ENCODE measurements around the gene HDGFL1.

- no peak for TF ChIP-seq ZNF777 (tag by site-specific recombination; IDR thresholded peaks at IDR 0.05; ENCODE audit: borderline replicate concordance)
- no peak for TF ChIP-seq CTCF (tag by site-specific recombination; IDR thresholded peaks at IDR 0.05)
- TF ChIP-seq MZF1 (tag by site-specific recombination; IDR thresholded peaks at IDR 0.05; ENCODE audit: borderline replicate concordance), result no peak
- no peak for TF ChIP-seq GFI1B (tag by site-specific recombination; IDR thresholded peaks at IDR 0.05)
- TF ChIP-seq ZNF621 (tag by site-specific recombination; IDR thresholded peaks at IDR 0.05), result no peak
- TF ChIP-seq MYNN (tag by site-specific recombination; IDR thresholded peaks at IDR 0.05; ENCODE audit: borderline replicate concordance), result no peak
- no peak for TF ChIP-seq ZNF114 (tag by site-specific recombination; IDR thresholded peaks at IDR 0.05)
- TF ChIP-seq ZNF623 (tag by site-specific recombination; IDR thresholded peaks at IDR 0.05), result no peak
- no peak for TF ChIP-seq YY1 (tag by site-specific recombination; IDR thresholded peaks at IDR 0.05)
- no peak for TF ChIP-seq PATZ1 (tag by site-specific recombination; IDR thresholded peaks at IDR 0.05)
Measured at GRCh38 chr6:22596011-22596410, 26.6 kb downstream of the HDGFL1 start.

All from HEK293 (cell line).